HG03378 (cell line): ENCODE results near the gene FUT4.
"Not testable (repeated sequence)": the region's sequence is repeated elsewhere in the genome, so short reads cannot be mapped to it uniquely, and the experiment has no call there.

ENCODE experiments used
- ATAC-seq: cut with Tn5 transposase; IDR thresholded peaks from one replicate; pipeline ENCODE4 v1.9.1; 2021; ENCODE audit warnings: mild to moderate bottlenecking, moderate library complexity; ENCODE audit not compliant: unreplicated experiment

FUT4 gene

DNA sequence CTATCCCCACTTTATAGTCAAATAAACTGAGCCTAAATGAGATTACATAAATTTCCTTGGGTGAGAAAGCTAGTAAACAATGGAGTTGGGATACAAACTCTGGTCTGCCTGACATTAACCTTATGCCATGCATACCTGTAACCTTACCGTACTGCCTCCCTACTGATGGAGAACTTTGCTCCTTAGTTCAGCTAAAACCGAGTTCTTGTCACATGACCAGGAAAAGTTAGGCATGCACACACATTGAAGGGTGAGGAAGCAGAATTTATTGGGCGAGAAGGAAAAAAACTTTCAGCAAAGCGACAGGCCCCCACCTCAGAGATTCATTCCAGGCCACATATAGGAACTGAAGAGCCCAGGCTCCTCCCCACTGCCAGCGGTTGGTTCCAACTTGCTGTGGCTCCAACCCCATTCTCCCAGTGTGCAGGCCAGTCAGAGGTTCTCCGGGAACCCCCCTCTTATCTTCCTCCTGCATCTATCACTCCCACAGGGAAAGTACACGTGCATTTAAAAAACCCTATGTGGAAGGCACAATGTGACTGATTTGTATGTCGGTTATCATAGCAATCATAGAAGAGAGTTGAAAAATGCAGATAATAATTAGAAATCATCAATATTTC, 20.2 kb downstream of the FUT4 start:
- no peak for ATAC-seq

DNA sequence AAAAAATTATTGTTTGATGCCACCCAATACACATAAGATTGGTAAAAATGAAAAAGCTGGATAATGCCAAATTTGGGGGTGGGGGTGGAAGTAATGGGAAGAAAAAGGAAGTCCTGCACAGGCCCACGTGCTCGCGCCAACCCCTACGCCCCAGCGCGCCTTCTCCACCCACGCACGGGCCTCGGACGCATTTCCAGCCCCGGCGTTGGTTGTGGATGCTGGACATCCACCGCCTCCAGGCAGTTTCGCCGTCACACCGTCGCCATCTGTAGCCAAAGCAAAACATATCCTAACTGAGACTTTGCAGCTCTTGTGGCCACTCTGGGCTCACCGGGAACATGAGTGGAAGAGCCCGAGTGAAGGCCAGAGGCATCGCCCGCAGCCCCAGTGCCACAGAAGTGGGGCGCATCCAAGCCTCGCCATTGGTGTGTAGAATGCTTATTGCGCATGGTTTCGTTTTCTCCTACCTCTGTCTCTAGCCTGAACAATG, 23.5 kb downstream of the FUT4 start, which contains the start of gene PIWIL4:
TSS of gene PIWIL4 (plus strand) at position 188 of the 490 bp plus-strand sequence. CDS start at position 339, 151 bp downstream.
- no peak for ATAC-seq

GRCh38 chr11:94568200-94568599, 24.5 kb downstream of the FUT4 start:
- ATAC-seq, result no peak

GRCh38 chr11:94568717-94569116, 25.0 kb downstream of the FUT4 start:
- ATAC-seq, result no peak

DNA sequence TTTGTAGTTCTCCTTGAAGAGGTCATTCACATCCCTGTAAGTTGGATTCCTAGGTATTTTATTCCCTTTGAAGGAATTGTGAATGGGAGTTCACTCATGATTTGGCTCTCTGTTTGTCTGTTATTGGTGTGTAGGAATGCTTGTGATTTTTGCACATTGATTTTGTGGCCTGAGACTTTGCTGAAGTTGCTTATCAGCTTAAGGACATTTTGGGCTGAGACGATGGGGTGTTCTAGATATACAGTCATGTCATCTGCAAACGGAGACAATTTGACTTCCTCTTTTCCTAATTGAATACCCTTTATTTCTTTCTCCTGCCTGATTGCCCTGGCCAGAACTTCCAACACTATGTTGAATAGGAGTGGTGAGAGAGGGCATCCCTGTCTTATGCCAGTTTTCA, 29.3 kb downstream of the FUT4 start:
- ATAC-seq, result not testable (repeated sequence)

- no peak for ATAC-seq
Observed at GRCh38 chr11:94574193-94574961, 30.7 kb downstream of the FUT4 start.

GRCh38 chr11:94576306-94576705, 32.6 kb downstream of the FUT4 start:
- ATAC-seq, result no peak

GRCh38 chr11:94577841-94578240, 34.1 kb downstream of the FUT4 start:
- ATAC-seq, result no peak

DNA sequence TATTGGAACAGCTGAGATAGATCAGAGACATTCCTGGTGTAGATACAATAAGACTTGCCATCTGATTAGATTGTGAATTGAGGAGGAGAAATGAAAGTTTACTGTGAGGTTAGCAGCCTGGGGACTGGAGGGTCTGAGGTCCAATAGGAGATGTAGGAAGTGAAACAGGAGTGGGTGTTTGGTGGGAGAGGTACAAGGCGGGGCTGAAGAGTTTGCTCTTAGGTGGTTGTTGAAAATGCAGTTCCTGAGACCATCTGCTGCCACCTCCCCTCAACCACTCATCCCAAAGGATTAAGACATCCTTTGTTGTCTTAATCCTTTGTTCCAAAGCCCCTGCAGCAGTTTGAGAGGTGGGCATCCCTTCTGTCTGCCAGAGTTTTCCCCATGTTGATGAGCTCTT, 38.2 kb downstream of the FUT4 start:
- peak; percentile 78 for ATAC-seq

DNA sequence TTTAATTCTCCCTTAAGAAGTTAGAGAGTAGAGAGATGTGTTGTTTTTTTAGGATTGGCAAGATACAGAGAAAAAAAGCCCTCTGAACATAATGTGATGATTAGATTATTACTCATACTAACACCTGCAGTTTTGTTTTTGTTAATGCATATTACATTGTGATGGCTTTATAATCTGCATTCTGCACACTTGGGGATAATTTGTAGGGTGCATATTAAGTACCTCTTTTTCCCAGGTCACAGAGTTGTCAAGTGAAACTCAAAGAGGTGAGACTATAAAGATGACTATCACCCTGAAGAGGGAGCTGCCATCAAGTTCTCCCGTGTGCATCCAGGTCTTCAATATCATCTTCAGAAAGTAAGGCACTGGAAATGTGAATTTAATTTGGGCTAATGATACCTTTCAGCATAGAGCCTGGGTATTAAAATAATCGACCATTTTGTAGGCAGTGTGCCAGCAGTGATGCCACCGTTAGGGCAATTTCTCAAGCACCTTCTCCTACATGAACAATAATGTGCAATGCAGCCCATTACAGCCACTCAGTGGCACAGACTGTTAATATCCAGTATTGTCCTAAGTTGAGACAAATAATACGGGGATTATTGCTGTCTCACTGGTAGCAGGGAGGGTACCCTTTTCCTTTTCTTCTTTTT, 39.6 kb downstream of the FUT4 start:
- ATAC-seq, result no peak

DNA sequence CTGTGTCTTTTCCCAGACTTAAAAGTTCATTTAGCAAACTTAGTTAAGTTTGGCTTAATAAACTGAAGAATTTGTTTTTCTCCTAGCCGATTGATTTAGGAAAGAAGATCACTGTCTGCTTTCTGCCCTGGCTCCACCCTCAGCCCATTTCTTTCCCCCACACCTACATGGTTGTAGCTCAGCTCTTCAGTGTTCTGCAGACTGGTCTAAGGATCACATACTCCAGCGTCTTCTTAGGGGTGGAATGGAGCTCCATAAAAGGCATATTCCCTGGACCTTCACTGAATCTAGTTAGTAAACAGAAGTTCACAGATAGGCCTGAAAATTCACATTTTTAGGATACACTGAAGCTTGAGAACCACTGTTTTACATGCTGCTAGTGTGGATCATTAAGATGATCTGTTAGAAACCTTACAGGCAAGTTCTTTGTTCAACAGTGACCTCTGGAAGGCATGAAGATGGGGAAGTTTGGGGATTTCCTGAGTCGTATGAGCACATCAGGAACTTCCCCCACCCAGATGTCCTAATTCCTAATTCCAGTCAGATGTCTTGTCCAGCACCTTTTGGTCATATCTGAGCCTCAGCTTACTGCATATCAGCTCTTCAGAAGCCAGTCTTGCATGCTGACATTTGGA, 40.3 kb downstream of the FUT4 start:
- peak; percentile 51 for ATAC-seq

GRCh38 chr11:94584978-94585377, 41.3 kb downstream of the FUT4 start:
- ATAC-seq, result no peak

GRCh38 chr11:94585399-94585798, 41.7 kb downstream of the FUT4 start:
- ATAC-seq, result no peak

GRCh38 chr11:94586546-94586945, 42.8 kb downstream of the FUT4 start:
- no peak for ATAC-seq

DNA sequence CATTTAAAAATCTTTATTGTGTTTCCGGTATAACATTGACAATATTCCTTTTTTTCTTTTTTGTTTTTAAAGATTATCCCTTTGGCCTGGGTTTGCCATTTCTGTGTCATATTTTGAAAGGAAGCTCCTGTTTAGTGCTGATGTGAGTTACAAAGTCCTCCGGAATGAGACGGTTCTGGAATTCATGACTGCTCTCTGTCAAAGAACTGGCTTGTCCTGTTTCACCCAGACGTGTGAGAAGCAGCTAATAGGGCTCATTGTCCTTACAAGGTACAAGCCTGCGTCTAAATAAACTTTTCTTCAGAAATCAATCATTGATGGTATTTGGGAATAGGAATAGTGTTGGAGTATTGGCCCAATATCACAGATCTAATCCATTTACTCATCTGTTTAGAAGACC, 43.3 kb downstream of the FUT4 start:
- ATAC-seq, result no peak

DNA sequence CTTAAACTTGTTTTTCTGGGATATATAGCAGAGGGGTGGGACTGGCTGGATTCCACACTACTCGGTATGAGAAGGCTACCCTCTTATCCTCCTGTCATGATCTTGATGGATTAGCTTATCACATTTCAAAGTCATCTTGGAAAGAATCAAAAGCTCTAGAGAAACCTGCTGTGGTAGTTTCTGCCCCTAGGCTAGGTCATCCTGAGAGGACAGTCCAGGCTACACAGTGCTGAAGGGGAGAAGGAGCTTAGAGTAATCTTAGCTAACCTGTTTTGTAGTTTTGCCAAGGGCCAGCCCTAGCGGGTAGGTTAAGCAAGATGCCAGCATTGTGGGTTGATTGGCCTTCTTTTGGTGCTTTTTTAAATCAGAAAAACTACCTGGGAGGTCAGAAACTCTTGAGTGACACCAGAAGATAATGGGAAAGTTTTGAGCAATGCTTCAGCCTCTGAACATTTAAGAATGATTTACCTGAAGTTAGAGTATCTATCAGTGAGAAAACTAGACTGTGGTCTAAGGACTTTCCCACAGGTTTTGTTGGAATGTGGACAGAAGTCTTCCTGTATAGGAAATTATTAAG, 44.7 kb downstream of the FUT4 start:
- ATAC-seq, result no peak

GRCh38 chr11:94590352-94591041, 46.8 kb downstream of the FUT4 start:
- no peak for ATAC-seq

- ATAC-seq, result peak; percentile 51
Observed at GRCh38 chr11:94593030-94593429, 49.3 kb downstream of the FUT4 start.

DNA sequence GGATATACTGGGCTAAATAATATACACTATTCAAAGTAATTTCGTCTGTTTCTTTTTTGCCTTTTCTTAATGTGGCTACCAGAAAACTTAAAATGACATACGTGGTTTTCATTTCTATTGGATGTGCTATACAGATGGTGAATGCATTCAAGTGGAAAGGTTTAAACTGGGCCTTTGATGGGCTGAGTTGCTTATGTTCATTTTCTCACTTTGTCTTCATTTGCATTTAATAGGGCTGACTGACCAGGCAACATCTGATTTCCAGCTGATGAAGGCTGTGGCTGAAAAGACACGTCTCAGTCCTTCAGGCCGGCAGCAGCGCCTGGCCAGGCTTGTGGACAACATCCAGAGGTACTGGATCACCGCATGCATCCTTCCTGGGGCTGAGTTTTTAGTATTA, 51.4 kb downstream of the FUT4 start:
- ATAC-seq, result peak; percentile 40

GRCh38 chr11:94597896-94598295, 54.2 kb downstream of the FUT4 start:
- ATAC-seq, result no peak
